Measurements from ENCODE around the gene ZFYVE28.

Gene ZFYVE28

DNA sequence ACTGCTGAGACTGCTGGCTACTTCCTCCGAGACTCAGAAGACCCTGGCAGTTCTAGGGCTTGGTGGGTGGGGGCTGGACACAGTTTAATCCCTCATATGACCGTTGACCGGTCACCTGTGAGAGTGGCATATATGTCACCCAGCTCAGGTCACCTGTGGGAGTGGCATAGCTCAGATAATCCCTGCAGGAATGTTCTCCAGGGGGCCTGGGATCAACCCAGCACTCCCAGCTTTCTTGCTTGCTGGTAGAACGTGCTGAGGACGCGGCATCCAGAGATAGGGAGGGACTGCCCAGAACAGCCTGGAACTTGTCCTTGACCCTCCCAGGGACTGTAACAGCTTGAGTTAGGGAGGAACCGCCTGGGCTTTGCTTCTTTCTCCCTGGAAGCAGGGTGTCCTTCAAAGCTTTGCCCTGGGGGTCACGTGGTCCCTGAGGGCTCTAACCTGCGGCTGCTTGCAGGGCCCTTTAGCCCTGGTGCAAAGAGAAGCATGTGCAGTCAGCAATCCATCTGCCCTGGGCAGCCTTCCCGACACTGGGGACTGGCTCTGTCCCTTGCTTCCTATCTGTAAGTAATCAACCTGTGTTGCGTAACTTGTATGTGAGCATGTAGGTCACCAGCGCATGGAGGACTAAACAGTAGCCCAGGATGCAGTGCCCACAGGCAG lies 55.3 kb downstream of the ZFYVE28 start:
- H4K20me1 ChIP-seq (ENCODE audit: control insufficient read depth, insufficient read depth, low read depth, low read length) = no peaks in the 10 kb centered on the region
- H3K27ac ChIP-seq (ENCODE audit: low read depth, low read length) = no peak overlapping the region
- H3F3A ChIP-seq (ENCODE audit: control insufficient read depth, insufficient read depth) = no peaks in the 10 kb centered on the region
- H3K36me3 ChIP-seq (ENCODE audit: control insufficient read depth, low read length) = no peaks in the 10 kb centered on the region
- H3K4me3 ChIP-seq (ENCODE audit: low read length) = no peak overlapping the region
- no peaks in the 10 kb centered on the region for H3K4me1 ChIP-seq (ENCODE audit: control insufficient read depth, low read length)
- no peaks in the 10 kb centered on the region for H3K27me3 ChIP-seq (ENCODE audit: control insufficient read depth, low read length)
- TF ChIP-seq, protein P1, sequence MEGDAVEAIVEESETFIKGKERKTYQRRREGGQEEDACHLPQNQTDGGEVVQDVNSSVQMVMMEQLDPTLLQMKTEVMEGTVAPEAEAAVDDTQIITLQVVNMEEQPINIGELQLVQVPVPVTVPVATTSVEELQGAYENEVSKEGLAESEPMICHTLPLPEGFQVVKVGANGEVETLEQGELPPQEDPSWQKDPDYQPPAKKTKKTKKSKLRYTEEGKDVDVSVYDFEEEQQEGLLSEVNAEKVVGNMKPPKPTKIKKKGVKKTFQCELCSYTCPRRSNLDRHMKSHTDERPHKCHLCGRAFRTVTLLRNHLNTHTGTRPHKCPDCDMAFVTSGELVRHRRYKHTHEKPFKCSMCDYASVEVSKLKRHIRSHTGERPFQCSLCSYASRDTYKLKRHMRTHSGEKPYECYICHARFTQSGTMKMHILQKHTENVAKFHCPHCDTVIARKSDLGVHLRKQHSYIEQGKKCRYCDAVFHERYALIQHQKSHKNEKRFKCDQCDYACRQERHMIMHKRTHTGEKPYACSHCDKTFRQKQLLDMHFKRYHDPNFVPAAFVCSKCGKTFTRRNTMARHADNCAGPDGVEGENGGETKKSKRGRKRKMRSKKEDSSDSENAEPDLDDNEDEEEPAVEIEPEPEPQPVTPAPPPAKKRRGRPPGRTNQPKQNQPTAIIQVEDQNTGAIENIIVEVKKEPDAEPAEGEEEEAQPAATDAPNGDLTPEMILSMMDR (IDR thresholded peaks at IDR 0.05; ENCODE audit: low read depth, low read length, poor library complexity, severe bottlenecking) = no peak
- TF ChIP-seq EZH2phosphoT487 (IDR thresholded peaks at IDR 0.05; ENCODE audit: borderline replicate concordance, low read length) = no peak
- H3K4me2 ChIP-seq (ENCODE audit: low read length) = no peak overlapping the region
- H3K9me2 ChIP-seq (replicated peaks; ENCODE audit: control insufficient read depth, low read length) = no peaks in the 10 kb centered on the region
- H3K79me2 ChIP-seq (ENCODE audit: control insufficient read depth, low read length) = no peaks in the 10 kb centered on the region
- no peaks in the 10 kb centered on the region for H3K9me3 ChIP-seq (ENCODE audit: control insufficient read depth, insufficient read depth, low read length)

DNA sequence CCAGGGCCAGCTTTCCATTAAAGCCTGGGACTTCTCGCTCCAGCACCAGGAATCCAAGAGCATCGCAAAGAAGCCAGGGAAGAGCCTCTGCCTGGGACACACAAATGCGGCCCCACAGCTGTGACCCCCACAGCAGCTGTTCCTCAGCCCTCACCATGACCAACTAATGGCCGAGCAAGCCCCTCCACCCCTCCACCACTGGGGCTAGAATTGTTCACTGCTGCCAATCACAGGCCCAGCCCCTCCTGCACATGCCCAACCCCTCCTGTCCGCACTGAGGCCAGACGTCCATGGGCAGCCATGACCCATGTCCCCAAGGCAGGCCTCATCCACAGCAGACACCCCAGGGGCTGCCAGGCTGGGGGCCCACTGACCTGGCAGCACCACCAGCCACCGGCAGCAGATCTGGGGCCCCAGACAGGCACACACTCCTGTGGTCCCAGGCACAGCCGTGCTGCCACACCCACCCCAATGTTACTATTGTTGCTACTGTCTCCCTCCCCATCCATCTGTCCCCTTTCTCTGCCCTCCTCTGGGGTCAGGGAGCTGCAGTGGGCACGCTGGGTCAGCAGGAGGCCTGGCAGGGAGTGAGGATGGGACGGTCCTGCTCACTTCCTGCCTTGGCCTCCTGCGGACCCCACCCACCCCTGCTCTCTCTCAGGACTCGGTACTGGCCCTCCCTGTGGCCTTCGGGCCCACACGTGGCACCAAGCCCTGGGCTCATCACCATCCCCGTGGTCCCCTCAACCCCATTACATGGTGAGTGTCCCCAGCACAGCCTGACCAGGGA lies 56.0 kb downstream of the ZFYVE28 start:
- Histone ChIP-seq H3K9me3 (ENCODE audit: control insufficient read depth, insufficient read depth, low read length) (no peaks in the 10 kb centered on the region), H3K27ac (ENCODE audit: low read depth, low read length) (no peak overlapping the region), H3K79me2 (ENCODE audit: control insufficient read depth, low read length) (no peaks in the 10 kb centered on the region), H3K4me3 (ENCODE audit: low read length) (no peak overlapping the region), H3F3A (ENCODE audit: control insufficient read depth, insufficient read depth) (no peaks in the 10 kb centered on the region), H3K36me3 (ENCODE audit: control insufficient read depth, low read length) (no peaks in the 10 kb centered on the region), H3K4me2 (ENCODE audit: low read length) (no peak overlapping the region), H3K9me2 (replicated peaks; ENCODE audit: control insufficient read depth, low read length) (no peaks in the 10 kb centered on the region), H3K4me1 (ENCODE audit: control insufficient read depth, low read length) (no peaks in the 10 kb centered on the region), H4K20me1 (ENCODE audit: control insufficient read depth, insufficient read depth, low read depth, low read length) (no peaks in the 10 kb centered on the region), H3K27me3 (ENCODE audit: control insufficient read depth, low read length) (no peaks in the 10 kb centered on the region)
- no peak for TF ChIP-seq EZH2phosphoT487 (IDR thresholded peaks at IDR 0.05; ENCODE audit: borderline replicate concordance, low read length)
- TF ChIP-seq, protein P1 (IDR thresholded peaks at IDR 0.05; ENCODE audit: low read depth, low read length, poor library complexity, severe bottlenecking) = no peak

DNA sequence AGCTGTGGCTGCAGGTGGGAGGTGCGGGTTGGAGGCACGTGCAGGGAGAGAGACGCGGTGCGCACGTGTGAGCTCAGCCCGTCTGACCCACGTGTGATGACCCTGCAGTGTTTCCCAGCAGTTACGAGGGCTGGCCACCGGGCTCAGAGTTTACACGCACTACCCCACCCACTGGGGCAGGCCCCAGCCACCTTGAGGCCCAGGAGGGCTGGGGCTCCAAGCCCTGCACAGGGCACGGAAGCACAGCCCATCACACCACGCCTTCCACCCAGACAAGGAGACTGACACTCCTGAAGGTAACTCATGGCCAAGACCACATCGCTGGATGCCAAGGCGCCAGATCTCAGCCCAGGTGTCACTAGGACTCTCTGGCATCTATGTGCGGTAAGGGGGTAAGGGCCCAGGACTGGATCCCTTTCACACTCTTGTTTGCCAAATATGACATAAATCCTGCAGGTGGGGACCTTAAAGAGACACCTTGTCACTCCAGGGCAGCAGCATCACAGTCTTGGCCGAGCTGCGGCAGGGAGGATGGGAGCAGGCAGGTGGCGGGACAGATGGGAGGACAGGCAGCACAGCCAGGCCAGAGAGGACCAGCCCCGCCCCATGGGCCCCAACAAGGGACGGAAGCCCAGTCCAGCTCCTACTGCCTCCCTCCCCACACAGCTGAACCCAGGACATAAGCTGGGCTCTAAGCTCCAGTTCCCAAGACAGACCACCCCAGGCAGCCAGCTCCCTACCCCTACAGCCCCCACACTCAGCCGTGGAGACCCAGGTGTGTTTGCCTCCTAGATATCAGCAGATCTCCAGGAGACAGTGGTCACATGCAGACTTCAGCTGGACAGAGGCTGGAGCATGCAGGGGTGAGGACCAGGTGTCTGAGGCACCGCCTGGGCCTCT lies 56.8 kb downstream of the ZFYVE28 start:
- Histone ChIP-seq H3K27ac (ENCODE audit: low read depth, low read length) (no peak overlapping the region), H3K4me1 (ENCODE audit: control insufficient read depth, low read length) (no peaks in the 10 kb centered on the region), H3K36me3 (ENCODE audit: control insufficient read depth, low read length) (no peaks in the 10 kb centered on the region), H4K20me1 (ENCODE audit: control insufficient read depth, insufficient read depth, low read depth, low read length) (no peaks in the 10 kb centered on the region), H3F3A (ENCODE audit: control insufficient read depth, insufficient read depth) (no peaks in the 10 kb centered on the region), H3K79me2 (ENCODE audit: control insufficient read depth, low read length) (no peaks in the 10 kb centered on the region), H3K4me2 (ENCODE audit: low read length) (no peak overlapping the region), H3K27me3 (ENCODE audit: control insufficient read depth, low read length) (no peaks in the 10 kb centered on the region), H3K9me2 (replicated peaks; ENCODE audit: control insufficient read depth, low read length) (no peaks in the 10 kb centered on the region), H3K4me3 (ENCODE audit: low read length) (no peak overlapping the region), H3K9me3 (ENCODE audit: control insufficient read depth, insufficient read depth, low read length) (no peaks in the 10 kb centered on the region)
- TF ChIP-seq, protein P1 (IDR thresholded peaks at IDR 0.05; ENCODE audit: low read depth, low read length, poor library complexity, severe bottlenecking) = no peak
